HK-2 (cell line): ENCODE data around the gene COA8.

Experiments used
- DNase-seq: peaks from one replicate; pipeline ENCODE4 v3.0.0-alpha.2; 2018; ENCODE audit not compliant: unreplicated experiment

The COA8 gene

GRCh38 chr14:103548463-103549351 is 14.1 kb upstream of the COA8 start:
- DNase-seq = no peak

- no peak for DNase-seq
Observed at GRCh38 chr14:103549361-103550311, 13.1 kb upstream of the COA8 start.

- peak; percentile 69 for DNase-seq
Observed at GRCh38 chr14:103550451-103551337, 12.1 kb upstream of the COA8 start.

GRCh38 chr14:103551338-103551762 is 11.4 kb upstream of the COA8 start:
- DNase-seq = peak; percentile 74

GRCh38 chr14:103552011-103552845 is 10.5 kb upstream of the COA8 start:
- peak; percentile 64 for DNase-seq

GRCh38 chr14:103552846-103553210 is 9.9 kb upstream of the COA8 start:
- no peak for DNase-seq

- no peak for DNase-seq
Observed at GRCh38 chr14:103555559-103556337, 7.0 kb upstream of the COA8 start.

GRCh38 chr14:103556946-103557758 is 5.6 kb upstream of the COA8 start:
- DNase-seq = no peak

- DNase-seq = peak; percentile 81
Observed at GRCh38 chr14:103558071-103558882, 4.5 kb upstream of the COA8 start.

GRCh38 chr14:103559766-103560165 is 3.0 kb upstream of the COA8 start:
- DNase-seq = no peak

- no peak for DNase-seq
Observed at GRCh38 chr14:103560691-103561090, 2.1 kb upstream of the COA8 start.

GRCh38 chr14:103561381-103562178 is 1.2 kb upstream of the COA8 start:
- peak; percentile 56 for DNase-seq

- no peak for DNase-seq
Observed at GRCh38 chr14:103562179-103562428, 656 bp upstream of the COA8 start.

GRCh38 chr14:103563226-103563620 is 463 bp downstream of the COA8 start:
- no peak for DNase-seq

- no peak for DNase-seq
Observed at GRCh38 chr14:103563844-103564505, 1.2 kb downstream of the COA8 start.

GRCh38 chr14:103568952-103569351 is 6.2 kb downstream of the COA8 start:
- no peak for DNase-seq

GRCh38 chr14:103569408-103569807 is 6.6 kb downstream of the COA8 start:
- DNase-seq = no peak
